Breast epithelium (tissue), 3 donors: Measurements from ENCODE around the gene SYNPO2.

ENCODE experiments used
- POLR2AphosphoS5 ChIP-seq, 3 donors: sonication (generic); formaldehyde crosslinking; IDR thresholded peaks; one replicate each; pipeline ENCODE4 v1.6.1; 2017; ENCODE audit warnings: antibody characterized with exemption in 3 of 3
- TF ChIP-seq, protein P1 (sequence below), 3 donors: fragments of 450-650 bp; IDR thresholded peaks; one replicate each; pipeline ENCODE4 v1.5.1; 2016 to 2017; ENCODE audit warnings: antibody characterized with exemption in 3 of 3, mild to moderate bottlenecking in 3 of 3, moderate library complexity in 3 of 3

DNA sequence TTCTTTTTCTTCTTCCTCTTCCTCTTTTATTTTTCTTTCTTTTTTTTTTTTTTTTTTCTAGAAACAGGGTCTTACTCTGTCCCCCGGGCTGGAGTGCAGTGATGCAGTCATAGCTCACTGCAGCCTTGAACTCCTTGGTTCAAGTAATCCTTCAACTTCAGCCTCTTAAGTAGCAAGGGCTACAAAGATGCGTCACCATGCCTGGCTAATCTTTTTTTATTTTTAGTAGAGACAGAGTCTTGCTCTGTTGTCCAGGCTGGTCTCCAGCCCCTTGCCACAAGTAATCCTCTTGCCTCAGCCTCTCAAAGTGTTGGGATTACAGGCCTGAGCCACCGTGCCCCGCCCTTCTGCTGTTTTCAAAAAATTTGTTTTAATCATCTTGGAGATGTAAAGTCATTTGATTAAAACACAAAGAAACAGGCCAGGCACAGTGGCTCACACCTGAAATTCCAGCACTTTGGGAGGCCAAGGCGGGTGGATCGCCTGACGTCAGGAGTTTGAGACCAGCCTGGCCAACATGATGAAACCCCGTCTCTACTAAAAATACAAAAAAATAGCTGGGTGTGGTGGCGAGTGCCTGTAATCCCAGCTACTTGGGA, 28.1 kb downstream of the SYNPO2 start:
- TF ChIP-seq, protein P1, sequence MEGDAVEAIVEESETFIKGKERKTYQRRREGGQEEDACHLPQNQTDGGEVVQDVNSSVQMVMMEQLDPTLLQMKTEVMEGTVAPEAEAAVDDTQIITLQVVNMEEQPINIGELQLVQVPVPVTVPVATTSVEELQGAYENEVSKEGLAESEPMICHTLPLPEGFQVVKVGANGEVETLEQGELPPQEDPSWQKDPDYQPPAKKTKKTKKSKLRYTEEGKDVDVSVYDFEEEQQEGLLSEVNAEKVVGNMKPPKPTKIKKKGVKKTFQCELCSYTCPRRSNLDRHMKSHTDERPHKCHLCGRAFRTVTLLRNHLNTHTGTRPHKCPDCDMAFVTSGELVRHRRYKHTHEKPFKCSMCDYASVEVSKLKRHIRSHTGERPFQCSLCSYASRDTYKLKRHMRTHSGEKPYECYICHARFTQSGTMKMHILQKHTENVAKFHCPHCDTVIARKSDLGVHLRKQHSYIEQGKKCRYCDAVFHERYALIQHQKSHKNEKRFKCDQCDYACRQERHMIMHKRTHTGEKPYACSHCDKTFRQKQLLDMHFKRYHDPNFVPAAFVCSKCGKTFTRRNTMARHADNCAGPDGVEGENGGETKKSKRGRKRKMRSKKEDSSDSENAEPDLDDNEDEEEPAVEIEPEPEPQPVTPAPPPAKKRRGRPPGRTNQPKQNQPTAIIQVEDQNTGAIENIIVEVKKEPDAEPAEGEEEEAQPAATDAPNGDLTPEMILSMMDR (IDR thresholded peaks at IDR 0.05), result no peak
- no peak for TF ChIP-seq POLR2AphosphoS5 (IDR thresholded peaks at IDR 0.05)
